IMR-90 (cell line): ENCODE measurements around the gene RMDN3.

Experiments
- BHLHE40 ChIP-seq: fragments of 150-350 bp; IDR thresholded peaks from 2 replicates; pipeline ENCODE4 v1.6.1; 2016; ENCODE audit warnings: mild to moderate bottlenecking, low read depth, low read length
- CHD1 ChIP-seq: IDR thresholded peaks from 2 replicates; pipeline ENCODE4 v1.6.1; 2012; ENCODE audit warnings: low read depth, low read length, improper control_type of control experiment
- CTCF ChIP-seq: conservative IDR thresholded peaks from 2 replicates; pipeline ENCODE4 v1.5.1; 2012; ENCODE audit warnings: mild to moderate bottlenecking, low read depth, low read length, improper control_type of control experiment
- MAFK ChIP-seq: IDR thresholded peaks from 2 replicates; pipeline ENCODE4 v1.6.1; 2012; ENCODE audit warnings: low read depth, low read length, improper control_type of control experiment
- NFE2L2 ChIP-seq: fragments of 150-350 bp; IDR thresholded peaks from 2 replicates; pipeline ENCODE4 v1.6.1; 2016; ENCODE audit warnings: low read depth, mild to moderate bottlenecking, low read length
- POLR2A ChIP-seq: IDR thresholded peaks from 2 replicates; pipeline ENCODE4 v1.6.1; 2012; ENCODE audit warnings: mild to moderate bottlenecking, low read depth, low read length
- RAD21 ChIP-seq: IDR thresholded peaks from 2 replicates; pipeline ENCODE4 v1.6.1; 2012; ENCODE audit warnings: low read length, improper control_type of control experiment

GRCh38 chr15:40766906-40767837, 12.1 kb upstream of the RMDN3 start:
- no peak for TF ChIP-seq POLR2A
- TF ChIP-seq CTCF = no peak
- TF ChIP-seq NFE2L2 = no peak
- TF ChIP-seq RAD21 = no peak
- no peak for TF ChIP-seq MAFK
- TF ChIP-seq CHD1 = no peak
- TF ChIP-seq BHLHE40 = no peak
